ENCODE results near the gene RIMS3.
A peak's percentile ranks its signal among the peaks of the same experiment; 100 is the strongest.

RIMS3 gene

GRCh38 chr1:40653851-40654537 lies 11.5 kb downstream of the RIMS3 start:
- H3K4me3 Mint-ChIP-seq: no peak overlapping the region
- no peak overlapping the region for H3K27ac Mint-ChIP-seq
- H3K9me3 Mint-ChIP-seq: no peaks in the 10 kb centered on the region
- peaks cover 7 to 10% of the 10 kb centered on the region in 2 donors for H3K27me3 Mint-ChIP-seq
- peaks cover 2 to 12% of the 10 kb centered on the region in 2 donors for H3K4me1 Mint-ChIP-seq
- DNase-seq (no peak), ATAC-seq (replicated peaks) (no peak)
- H3K36me3 Mint-ChIP-seq: no peaks in the 10 kb centered on the region

- H3K4me1 Mint-ChIP-seq: peaks cover 2 to 12% of the 10 kb centered on the region in 2 donors
- no peak overlapping the region for H3K4me3 Mint-ChIP-seq
- H3K9me3 Mint-ChIP-seq: no peaks in the 10 kb centered on the region
- H3K27me3 Mint-ChIP-seq: peaks cover 9 to 10% of the 10 kb centered on the region in 2 donors
- ATAC-seq (replicated peaks): no peak
- no peaks in the 10 kb centered on the region for H3K36me3 Mint-ChIP-seq
- H3K27ac Mint-ChIP-seq: no peak overlapping the region
- no peak for DNase-seq
Measured at GRCh38 chr1:40652979-40653378, 12.5 kb downstream of the RIMS3 start.

- H3K27me3 Mint-ChIP-seq: peaks cover 9 to 10% of the 10 kb centered on the region in 2 donors
- H3K27ac Mint-ChIP-seq: no peak overlapping the region
- H3K36me3 Mint-ChIP-seq: no peaks in the 10 kb centered on the region
- DNase-seq: no peak
- no peak for ATAC-seq (replicated peaks)
- no peaks in the 10 kb centered on the region for H3K9me3 Mint-ChIP-seq
- H3K4me3 Mint-ChIP-seq: no peak overlapping the region
- peaks cover 2 to 12% of the 10 kb centered on the region in 2 donors for H3K4me1 Mint-ChIP-seq
Measured at GRCh38 chr1:40652468-40652867, 13.0 kb downstream of the RIMS3 start.

GRCh38 chr1:40651138-40651857 lies 14.2 kb downstream of the RIMS3 start:
- no peak for ATAC-seq (replicated peaks)
- no peaks in the 10 kb centered on the region for H3K9me3 Mint-ChIP-seq
- peaks cover 9 to 10% of the 10 kb centered on the region in 2 donors for H3K27me3 Mint-ChIP-seq
- DNase-seq: no peak
- H3K4me1 Mint-ChIP-seq: peaks cover 2 to 12% of the 10 kb centered on the region in 2 donors
- no peak overlapping the region for H3K4me3 Mint-ChIP-seq
- H3K27ac Mint-ChIP-seq: no peak overlapping the region
- H3K36me3 Mint-ChIP-seq: no peaks in the 10 kb centered on the region

GRCh38 chr1:40650075-40650474 lies 15.4 kb downstream of the RIMS3 start:
- H3K9me3 Mint-ChIP-seq: no peaks in the 10 kb centered on the region
- DNase-seq: no peak
- peaks cover 9 to 10% of the 10 kb centered on the region in 2 donors for H3K27me3 Mint-ChIP-seq
- ATAC-seq (replicated peaks): peak; percentile 53 to 58
- no peak overlapping the region for H3K27ac Mint-ChIP-seq
- H3K36me3 Mint-ChIP-seq: no peaks in the 10 kb centered on the region
- H3K4me1 Mint-ChIP-seq: peaks cover 2 to 12% of the 10 kb centered on the region in 2 donors
- no peak overlapping the region for H3K4me3 Mint-ChIP-seq

- peaks cover 6 to 8% of the 10 kb centered on the region in 2 donors for H3K27me3 Mint-ChIP-seq
- H3K27ac Mint-ChIP-seq: peak overlapping the region; percentile 32
- no peaks in the 10 kb centered on the region for H3K9me3 Mint-ChIP-seq
- no peak overlapping the region for H3K4me3 Mint-ChIP-seq
- H3K4me1 Mint-ChIP-seq: peaks cover 1 to 9% of the 10 kb centered on the region in 2 donors
- ATAC-seq (replicated peaks) (no peak), DNase-seq (no peak)
- H3K36me3 Mint-ChIP-seq: no peaks in the 10 kb centered on the region
Measured at GRCh38 chr1:40649592-40649930, 15.9 kb downstream of the RIMS3 start.

- Mint-ChIP-seq H3K9me3 (no peaks in the 10 kb centered on the region), H3K36me3 (no peaks in the 10 kb centered on the region), H3K27ac (peak overlapping the region; percentile 32), H3K4me3 (no peak overlapping the region), H3K4me1 (peaks cover 0 to 6% of the 10 kb centered on the region in 2 donors), H3K27me3 (peaks cover under 1 to 3% of the 10 kb centered on the region in 2 donors)
- DNase-seq: no peak
- ATAC-seq (replicated peaks): no peak
Measured at GRCh38 chr1:40648928-40649591, 16.4 kb downstream of the RIMS3 start.

- no peaks in the 10 kb centered on the region for H3K9me3 Mint-ChIP-seq
- no peak for ATAC-seq (replicated peaks)
- H3K27me3 Mint-ChIP-seq: peaks cover 0 to 3% of the 10 kb centered on the region in 2 donors
Measured at GRCh38 chr1:40648200-40648599, 17.3 kb downstream of the RIMS3 start.

GRCh38 chr1:40646315-40646714 lies 19.2 kb downstream of the RIMS3 start:
- ATAC-seq (replicated peaks) (no peak), DNase-seq (no peak)
- Mint-ChIP-seq H3K27me3 (peaks cover 0 to 3% of the 10 kb centered on the region in 2 donors), H3K36me3 (no peaks in the 10 kb centered on the region), H3K27ac (no peak overlapping the region), H3K4me1 (peaks cover 0 to 6% of the 10 kb centered on the region in 2 donors), H3K4me3 (no peak overlapping the region), H3K9me3 (no peaks in the 10 kb centered on the region)

More at GRCh38 chr1:40648200-40648599, 17.3 kb downstream of the RIMS3 start:
- no peak for DNase-seq
- Mint-ChIP-seq H3K36me3 (no peaks in the 10 kb centered on the region), H3K27ac (no peak overlapping the region), H3K4me1 (peaks cover 0 to 6% of the 10 kb centered on the region in 2 donors), H3K4me3 (no peak overlapping the region)

- H3K27me3 Mint-ChIP-seq: peaks cover 0 to 3% of the 10 kb centered on the region in 2 donors
- no peaks in the 10 kb centered on the region for H3K9me3 Mint-ChIP-seq
- no peaks in the 10 kb centered on the region for H3K36me3 Mint-ChIP-seq
- H3K27ac Mint-ChIP-seq: no peak overlapping the region
- no peak overlapping the region for H3K4me3 Mint-ChIP-seq
- ATAC-seq (replicated peaks) (no peak), DNase-seq (no peak)
- H3K4me1 Mint-ChIP-seq: peaks cover under 1 to 6% of the 10 kb centered on the region in 2 donors
Measured at GRCh38 chr1:40645118-40645680, 20.3 kb downstream of the RIMS3 start.

- peaks cover 2 to 4% of the 10 kb centered on the region in 2 donors for H3K4me1 Mint-ChIP-seq
- no peaks in the 10 kb centered on the region for H3K36me3 Mint-ChIP-seq
- no peaks in the 10 kb centered on the region for H3K9me3 Mint-ChIP-seq
- ATAC-seq (replicated peaks): no peak
- H3K27me3 Mint-ChIP-seq: no peaks in the 10 kb centered on the region
- H3K4me3 Mint-ChIP-seq: no peak overlapping the region
- DNase-seq: no peak
- no peak overlapping the region for H3K27ac Mint-ChIP-seq
Measured at GRCh38 chr1:40641601-40642242, 23.8 kb downstream of the RIMS3 start.

- ATAC-seq (replicated peaks) (no peak), DNase-seq (no peak)
- no peaks in the 10 kb centered on the region for H3K27me3 Mint-ChIP-seq
- H3K27ac Mint-ChIP-seq: no peak overlapping the region
- H3K4me1 Mint-ChIP-seq: peaks cover 4 to 5% of the 10 kb centered on the region in 2 donors
- H3K9me3 Mint-ChIP-seq: no peaks in the 10 kb centered on the region
- H3K36me3 Mint-ChIP-seq: peaks cover 3 to 4% of the 10 kb centered on the region in 2 donors
- no peak overlapping the region for H3K4me3 Mint-ChIP-seq
Measured at GRCh38 chr1:40640314-40641076, 25.0 kb downstream of the RIMS3 start.
